Astrocyte (in vitro differentiated cells and primary cell): ENCODE data around the gene PPT1. TPM values are rescaled to one million over a fixed set of nuclear protein-coding genes. Genes with fewer than 3 reads are reported as not detected.

ENCODE experiments used
- DNase-seq: peaks from one replicate; pipeline ENCODE4 v3.0.0-alpha.2; 2010; ENCODE audit warnings: low read depth
- FAIRE-seq: peaks from 2 replicates; lab custom pipeline; 2011; peaks lifted over from hg19 to GRCh38; lab: Jason Lieb, UNC
- H2AFZ ChIP-seq: 2 replicates; pipeline ENCODE4 v1.6.0; 2012; ENCODE audit warnings: low read depth, low read length, inconsistent platforms
- H3K27ac ChIP-seq: 2 replicates; pipeline ENCODE4 v1.5.1; 2011; ENCODE audit warnings: low read depth, low read length, inconsistent platforms
- H3K27me3 ChIP-seq: 2 replicates; pipeline ENCODE4 v1.6.0; 2011; ENCODE audit warnings: low read length, inconsistent platforms; ENCODE audit not compliant: insufficient read depth
- H3K36me3 ChIP-seq: 2 replicates; pipeline ENCODE4 v1.5.1; 2011; ENCODE audit warnings: low read length, inconsistent platforms; ENCODE audit not compliant: insufficient read depth
- H3K4me1 ChIP-seq: 2 replicates; pipeline ENCODE4 v1.5.1; 2011; ENCODE audit warnings: low read length, inconsistent platforms; ENCODE audit not compliant: insufficient read depth
- H3K4me2 ChIP-seq: 2 replicates; pipeline ENCODE4 v1.6.0; 2012; ENCODE audit warnings: low read length, inconsistent platforms
- H3K4me3 ChIP-seq: 2 replicates; pipeline ENCODE4 v1.5.1; 2011; ENCODE audit warnings: low read depth, mild to moderate bottlenecking, low read length, inconsistent platforms; ENCODE audit not compliant: insufficient read depth
- H3K79me2 ChIP-seq: 2 replicates; pipeline ENCODE4 v1.6.0; 2012; ENCODE audit warnings: mild to moderate bottlenecking, low read length, inconsistent platforms; ENCODE audit not compliant: insufficient read depth
- H3K9ac ChIP-seq: 2 replicates; pipeline ENCODE4 v1.6.0; 2012; ENCODE audit warnings: mild to moderate bottlenecking, low read length, inconsistent platforms
- H3K9me3 ChIP-seq: 2 replicates; pipeline ENCODE4 v1.5.1; 2012; ENCODE audit warnings: low read depth, mild to moderate bottlenecking, low read length, inconsistent platforms; ENCODE audit not compliant: insufficient read depth
- H4K20me1 ChIP-seq: 2 replicates; pipeline ENCODE4 v1.6.0; 2012; ENCODE audit warnings: low read length, inconsistent platforms; ENCODE audit not compliant: insufficient read depth
- H3K27ac Mint-ChIP-seq: one replicate; pipeline ENCODE4 v1.8.0; 2021; ENCODE audit warnings: mild to moderate bottlenecking, mixed read lengths; ENCODE audit not compliant: unreplicated experiment
- H3K27me3 Mint-ChIP-seq: one replicate; pipeline ENCODE4 v1.8.0; 2021; ENCODE audit warnings: low read depth, mixed read lengths; ENCODE audit not compliant: unreplicated experiment
- H3K36me3 Mint-ChIP-seq: one replicate; pipeline ENCODE4 v1.8.0; 2021; ENCODE audit warnings: low read depth, mixed read lengths; ENCODE audit not compliant: unreplicated experiment
- H3K4me1 Mint-ChIP-seq: one replicate; pipeline ENCODE4 v1.8.0; 2021; ENCODE audit warnings: low read depth, mixed read lengths; ENCODE audit not compliant: unreplicated experiment
- H3K4me3 Mint-ChIP-seq: one replicate; pipeline ENCODE4 v1.8.0; 2021; ENCODE audit warnings: mild to moderate bottlenecking, moderate library complexity, mixed read lengths; ENCODE audit not compliant: unreplicated experiment
- H3K9me3 Mint-ChIP-seq: one replicate; pipeline ENCODE4 v1.8.0; 2021; ENCODE audit warnings: mild to moderate bottlenecking, mixed read lengths; ENCODE audit not compliant: unreplicated experiment
- EZH2 ChIP-seq: IDR thresholded peaks from 2 replicates; pipeline ENCODE4 v1.6.1; 2012; ENCODE audit warnings: mild to moderate bottlenecking, low read length, inconsistent platforms; ENCODE audit not compliant: insufficient read depth
- total RNA-seq: library from RNA; stranded (reverse); gene quantifications from 2 replicates; pipeline ENCODE4 v1.2.1, GENCODE V29; 2021
- TF ChIP-seq, protein P1 (sequence below): IDR thresholded peaks from 2 replicates; pipeline ENCODE4 v1.5.1; 2011; ENCODE audit warnings: low read depth, mild to moderate bottlenecking, inconsistent platforms, low read length, moderate library complexity; ENCODE audit not compliant: insufficient read depth

Gene PPT1
- total RNA-seq, 1 donor from 2014 or later = 33.1 TPM

DNA sequence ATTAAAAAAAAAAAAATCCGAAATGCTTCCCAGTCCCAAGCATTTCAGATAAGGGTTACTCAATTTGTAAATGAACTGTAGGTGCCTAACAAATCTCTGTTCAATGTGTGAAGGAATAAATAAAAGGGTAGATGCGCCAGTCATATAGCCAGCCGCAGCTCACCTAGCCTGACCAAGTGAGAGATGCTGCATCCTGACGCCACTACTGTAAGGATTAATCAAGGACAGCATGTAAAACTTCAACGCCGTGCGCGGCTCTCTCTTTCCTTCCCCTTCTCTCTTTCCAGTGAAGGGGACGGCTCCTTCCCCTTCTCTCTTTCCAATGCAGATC is 441 bp downstream of the PPT1 start:
- no peaks in the 10 kb centered on the region for H4K20me1 ChIP-seq
- H3K27ac Mint-ChIP-seq = peak overlapping the region; percentile 90
- H3K4me3 ChIP-seq = peak overlapping the region; percentile 80
- peak overlapping the region; percentile 94 for H3K4me2 ChIP-seq
- H3K4me3 Mint-ChIP-seq = peak overlapping the region; percentile 98
- H3K27ac ChIP-seq = peak overlapping the region; percentile 53
- no peaks in the 10 kb centered on the region for H3K9me3 Mint-ChIP-seq
- H3K36me3 Mint-ChIP-seq = no peaks in the 10 kb centered on the region
- H3K79me2 ChIP-seq = peaks cover 26% of the 10 kb centered on the region
- H3K9ac ChIP-seq = peak overlapping the region; percentile 81
- DNase-seq = no peak
- H2AFZ ChIP-seq = peak overlapping the region; percentile 97
- no peaks in the 10 kb centered on the region for H3K27me3 ChIP-seq
- no peaks in the 10 kb centered on the region for H3K4me1 ChIP-seq
- FAIRE-seq = no peak
- H3K36me3 ChIP-seq = peaks cover 6% of the 10 kb centered on the region
- H3K4me1 Mint-ChIP-seq = peaks cover 15% of the 10 kb centered on the region
- TF ChIP-seq, protein P1, sequence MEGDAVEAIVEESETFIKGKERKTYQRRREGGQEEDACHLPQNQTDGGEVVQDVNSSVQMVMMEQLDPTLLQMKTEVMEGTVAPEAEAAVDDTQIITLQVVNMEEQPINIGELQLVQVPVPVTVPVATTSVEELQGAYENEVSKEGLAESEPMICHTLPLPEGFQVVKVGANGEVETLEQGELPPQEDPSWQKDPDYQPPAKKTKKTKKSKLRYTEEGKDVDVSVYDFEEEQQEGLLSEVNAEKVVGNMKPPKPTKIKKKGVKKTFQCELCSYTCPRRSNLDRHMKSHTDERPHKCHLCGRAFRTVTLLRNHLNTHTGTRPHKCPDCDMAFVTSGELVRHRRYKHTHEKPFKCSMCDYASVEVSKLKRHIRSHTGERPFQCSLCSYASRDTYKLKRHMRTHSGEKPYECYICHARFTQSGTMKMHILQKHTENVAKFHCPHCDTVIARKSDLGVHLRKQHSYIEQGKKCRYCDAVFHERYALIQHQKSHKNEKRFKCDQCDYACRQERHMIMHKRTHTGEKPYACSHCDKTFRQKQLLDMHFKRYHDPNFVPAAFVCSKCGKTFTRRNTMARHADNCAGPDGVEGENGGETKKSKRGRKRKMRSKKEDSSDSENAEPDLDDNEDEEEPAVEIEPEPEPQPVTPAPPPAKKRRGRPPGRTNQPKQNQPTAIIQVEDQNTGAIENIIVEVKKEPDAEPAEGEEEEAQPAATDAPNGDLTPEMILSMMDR = no peak
- TF ChIP-seq EZH2 = no peak
- H3K9me3 ChIP-seq = no peaks in the 10 kb centered on the region
- peaks cover 8% of the 10 kb centered on the region for H3K27me3 Mint-ChIP-seq

DNA sequence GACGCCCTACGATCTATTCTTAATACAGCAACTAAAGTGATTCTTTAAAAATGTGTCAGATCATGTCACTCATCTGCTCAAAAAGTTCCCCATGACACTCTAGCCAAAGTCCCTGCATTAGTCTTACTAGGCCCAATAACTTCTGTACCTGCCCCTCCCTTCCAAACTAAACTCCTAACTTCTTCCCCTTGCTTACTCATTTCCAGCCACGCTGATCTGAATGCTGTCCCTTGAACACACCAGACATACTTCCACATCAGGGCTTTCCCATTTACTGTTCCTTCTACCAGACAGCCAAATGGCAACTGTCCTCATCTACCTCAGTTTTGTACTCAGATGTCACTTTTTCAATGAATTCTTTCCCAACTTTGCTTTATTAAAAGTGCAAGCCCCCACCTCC is 1.2 kb downstream of the PPT1 start:
- no peak for DNase-seq
- peaks cover 26% of the 10 kb centered on the region for H3K79me2 ChIP-seq
- Mint-ChIP-seq H3K4me3 (peak overlapping the region; percentile 24), H3K4me1 (peaks cover 22% of the 10 kb centered on the region), H3K27me3 (peaks cover 4% of the 10 kb centered on the region), H3K27ac (no peak overlapping the region), H3K9me3 (no peaks in the 10 kb centered on the region), H3K36me3 (peaks cover 7% of the 10 kb centered on the region)
- H2AFZ ChIP-seq = no peak overlapping the region
- H3K27me3 ChIP-seq = no peaks in the 10 kb centered on the region
- no peak overlapping the region for H3K4me2 ChIP-seq
- H3K4me3 ChIP-seq = no peak overlapping the region
- no peak overlapping the region for H3K27ac ChIP-seq
- H3K4me1 ChIP-seq = no peaks in the 10 kb centered on the region
- H3K9ac ChIP-seq = no peak overlapping the region
- no peaks in the 10 kb centered on the region for H3K9me3 ChIP-seq
- no peak for FAIRE-seq
- TF ChIP-seq, protein P1 = no peak
- no peak for TF ChIP-seq EZH2
- H4K20me1 ChIP-seq = peaks cover 5% of the 10 kb centered on the region
- H3K36me3 ChIP-seq = peaks cover 12% of the 10 kb centered on the region

GRCh38 chr1:40094466-40095110 is 2.5 kb downstream of the PPT1 start:
- H3K9me3 Mint-ChIP-seq = no peaks in the 10 kb centered on the region
- Histone ChIP-seq H4K20me1 (peaks cover 7% of the 10 kb centered on the region), H2AFZ (no peak overlapping the region), H3K27ac (no peak overlapping the region), H3K79me2 (peaks cover 26% of the 10 kb centered on the region), H3K27me3 (no peaks in the 10 kb centered on the region), H3K36me3 (peaks cover 17% of the 10 kb centered on the region), H3K9ac (no peak overlapping the region), H3K4me3 (no peak overlapping the region), H3K4me1 (no peaks in the 10 kb centered on the region), H3K4me2 (no peak overlapping the region), H3K9me3 (no peaks in the 10 kb centered on the region)
- peaks cover 1% of the 10 kb centered on the region for H3K27me3 Mint-ChIP-seq
- no peak overlapping the region for H3K4me3 Mint-ChIP-seq
- no peak for DNase-seq
- no peak for TF ChIP-seq EZH2
- TF ChIP-seq, protein P1 = no peak
- H3K36me3 Mint-ChIP-seq = peaks cover 7% of the 10 kb centered on the region
- FAIRE-seq = no peak
- H3K27ac Mint-ChIP-seq = no peak overlapping the region
- peaks cover 26% of the 10 kb centered on the region for H3K4me1 Mint-ChIP-seq
